Thyroid gland (tissue), 4 donors: ENCODE results near the gene ACTRT2. TPM values are rescaled to one million over a fixed set of nuclear protein-coding genes. Genes with fewer than 3 reads are reported as not detected.

Experiments
- DNase-seq, 2 donors: peaks; one replicate each; pipeline ENCODE4 v3.0.0-alpha.2; 2019
- H3K27ac ChIP-seq, 3 donors: fragments of 200-600 bp; sonication (generic); 1 replicate in 2 of 3; 2 replicates in 1 of 3; pipeline ENCODE4 v1.5.1; 2016 to 2019; ENCODE audit warnings: mild to moderate bottlenecking in 1 of 3, moderate library complexity in 1 of 3
- H3K27me3 ChIP-seq: fragments of 200-600 bp; sonication (generic); one replicate; pipeline ENCODE4 v1.5.1; 2019
- H3K36me3 ChIP-seq, 2 donors: fragments of 200-600 bp; sonication (generic); one replicate each; pipeline ENCODE4 v1.5.1; 2016 to 2019
- H3K4me1 ChIP-seq, 2 donors: fragments of 200-600 bp; sonication (generic); one replicate each; pipeline ENCODE4 v1.5.1; 2017 to 2019
- H3K4me3 ChIP-seq, 3 donors: fragments of 200-600 bp; sonication (generic); replicated peaks in 1 of 3; 1 replicate in 2 of 3; 2 replicates in 1 of 3; pipeline ENCODE4 v1.5.1; 2016; ENCODE audit warnings: mild to moderate bottlenecking in 1 of 3
- H3K9me3 ChIP-seq: fragments of 200-600 bp; sonication (generic); one replicate; pipeline ENCODE4 v1.5.1; 2017
- POLR2A ChIP-seq, 2 donors: fragments of 450-650 bp; IDR thresholded peaks; one replicate each; pipeline ENCODE4 v1.6.1; 2017; ENCODE audit warnings: antibody characterized with exemption in 2 of 2, mild to moderate bottlenecking in 2 of 2, moderate library complexity in 1 of 2
- WGBS, 2 donors: methylation state at CpG; one replicate each; pipeline ENCODE4 v1.1.5; 2017; 5-methylcytosine and 5-hydroxymethylcytosine counted together
- intact Hi-C: fragments of 100-400 bp; cut with DNase I; formaldehyde crosslinking; loops from one replicate; pipeline ENCODE4 v1.15.1; 2023
- total RNA-seq, 4 donors: library from RNA; depleted of rRNA; stranded (reverse); fragments of >200 nt; gene quantifications; one replicate each; pipeline ENCODE4 v1.2.3, GENCODE V29; 2016
- TF ChIP-seq, protein P1 (sequence below), 6 experiments: fragments of 200-600 bp in 3 of 6; fragments of 450-650 bp in 3 of 6; sonication (generic) in 3 of 6; IDR thresholded peaks; one replicate each; pipeline ENCODE4 v1.5.1; 2016 to 2019; ENCODE audit warnings: antibody characterized with exemption in 6 of 6, mild to moderate bottlenecking in 2 of 6, inconsistent platforms in 1 of 6, moderate library complexity in 1 of 6

ACTRT2 gene
- total RNA-seq, 4 donors from 2014 or later: 0.67 TPM; not detected in 3

DNA sequence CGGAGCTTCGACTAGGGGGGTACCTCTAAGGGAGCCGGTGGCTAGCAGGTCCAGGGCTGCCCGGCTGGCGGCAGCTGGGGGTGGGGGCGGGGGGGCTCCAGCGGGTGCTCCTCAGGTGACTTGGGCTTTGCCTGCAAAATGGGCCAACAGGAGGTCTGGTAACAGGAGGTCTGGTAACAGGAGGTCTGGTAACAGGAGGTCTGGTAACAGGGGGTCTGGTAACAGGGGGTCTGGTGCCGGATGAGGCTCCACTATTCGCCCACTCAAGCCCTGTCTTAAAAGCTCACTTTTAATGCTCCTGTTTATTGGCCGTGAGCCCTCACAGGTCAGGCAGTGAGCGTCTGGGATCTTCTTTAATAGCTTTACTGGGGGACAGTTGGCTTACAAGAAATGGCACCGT lies 40.4 kb upstream of the ACTRT2 start:
- TF ChIP-seq, protein P1, sequence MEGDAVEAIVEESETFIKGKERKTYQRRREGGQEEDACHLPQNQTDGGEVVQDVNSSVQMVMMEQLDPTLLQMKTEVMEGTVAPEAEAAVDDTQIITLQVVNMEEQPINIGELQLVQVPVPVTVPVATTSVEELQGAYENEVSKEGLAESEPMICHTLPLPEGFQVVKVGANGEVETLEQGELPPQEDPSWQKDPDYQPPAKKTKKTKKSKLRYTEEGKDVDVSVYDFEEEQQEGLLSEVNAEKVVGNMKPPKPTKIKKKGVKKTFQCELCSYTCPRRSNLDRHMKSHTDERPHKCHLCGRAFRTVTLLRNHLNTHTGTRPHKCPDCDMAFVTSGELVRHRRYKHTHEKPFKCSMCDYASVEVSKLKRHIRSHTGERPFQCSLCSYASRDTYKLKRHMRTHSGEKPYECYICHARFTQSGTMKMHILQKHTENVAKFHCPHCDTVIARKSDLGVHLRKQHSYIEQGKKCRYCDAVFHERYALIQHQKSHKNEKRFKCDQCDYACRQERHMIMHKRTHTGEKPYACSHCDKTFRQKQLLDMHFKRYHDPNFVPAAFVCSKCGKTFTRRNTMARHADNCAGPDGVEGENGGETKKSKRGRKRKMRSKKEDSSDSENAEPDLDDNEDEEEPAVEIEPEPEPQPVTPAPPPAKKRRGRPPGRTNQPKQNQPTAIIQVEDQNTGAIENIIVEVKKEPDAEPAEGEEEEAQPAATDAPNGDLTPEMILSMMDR (IDR thresholded peaks at IDR 0.05): no peak
- Histone ChIP-seq H3K4me3 (no peak overlapping the region), H3K27ac (no peak overlapping the region), H3K27me3 (no peaks in the 10 kb centered on the region), H3K4me1 (no peaks in the 10 kb centered on the region), H3K9me3 (no peaks in the 10 kb centered on the region), H3K36me3 (no peaks in the 10 kb centered on the region)
- intact Hi-C loops: no loop called here
- no peak for DNase-seq
- 66 to 69% methylated on average over 8 to 11 of the region's 12 CpGs for WGBS, 2 donors

DNA sequence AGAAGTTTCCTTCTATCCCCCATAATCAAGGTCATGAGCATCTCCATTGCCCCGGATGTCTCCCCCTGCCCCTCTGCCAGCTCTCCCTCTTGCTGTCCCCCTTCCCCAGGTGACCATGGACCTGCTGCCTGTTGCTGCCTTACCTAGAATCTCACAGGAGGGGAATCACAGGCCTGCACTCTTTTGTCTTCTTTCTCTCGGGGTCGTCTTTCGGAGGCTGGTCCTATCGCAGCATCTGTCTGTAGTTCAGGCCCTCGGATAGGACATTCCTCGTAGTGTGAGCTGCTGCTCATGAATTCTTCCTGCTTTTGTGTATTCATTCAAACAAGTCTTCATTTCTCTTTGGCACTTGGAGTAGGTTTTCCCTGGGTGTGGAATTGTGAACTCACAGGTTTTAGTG lies 39.9 kb upstream of the ACTRT2 start:
- 68 to 69% methylated on average over 7 of the region's 7 CpGs for WGBS, 2 donors
- Histone ChIP-seq H3K27me3 (no peaks in the 10 kb centered on the region), H3K4me3 (no peak overlapping the region), H3K4me1 (no peaks in the 10 kb centered on the region), H3K9me3 (no peaks in the 10 kb centered on the region), H3K36me3 (no peaks in the 10 kb centered on the region), H3K27ac (no peak overlapping the region)
- intact Hi-C loops: no loop called here
- DNase-seq: no peak
- TF ChIP-seq, protein P1 (IDR thresholded peaks at IDR 0.05): no peak
- TF ChIP-seq POLR2A (IDR thresholded peaks at IDR 0.05): no peak

DNA sequence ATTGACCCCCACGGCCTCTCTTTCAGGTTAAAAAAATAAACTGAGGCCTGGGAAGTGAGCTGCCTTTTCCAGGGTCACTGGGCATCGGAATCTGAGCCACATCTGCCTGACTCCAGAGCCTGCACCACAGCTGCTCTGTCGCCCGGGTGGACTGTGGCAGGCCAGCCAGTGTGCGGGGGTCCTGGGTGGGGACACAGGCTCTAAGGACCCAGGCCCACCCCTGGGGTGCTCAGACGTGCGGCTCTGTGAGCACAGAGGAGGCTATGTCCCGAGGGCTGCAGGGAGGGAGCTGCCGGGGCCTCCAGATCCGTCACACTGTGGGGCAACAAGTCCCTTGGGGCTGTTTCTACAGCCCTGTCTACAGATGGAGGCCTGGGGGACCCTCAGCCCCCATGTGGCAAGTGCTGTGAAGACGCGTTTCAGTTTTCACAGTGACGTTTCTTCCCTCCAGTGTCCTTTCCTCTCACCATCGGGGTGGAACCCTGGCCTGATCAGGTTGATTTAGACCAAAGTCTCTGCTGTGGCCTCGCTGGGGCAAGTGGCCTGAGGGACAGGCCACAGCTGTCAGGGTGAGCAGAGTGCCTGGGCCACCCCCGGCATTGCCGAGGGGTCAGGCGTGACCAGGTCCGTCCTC lies 39.2 kb upstream of the ACTRT2 start:
- Histone ChIP-seq H3K4me3 (no peak overlapping the region), H3K4me1 (no peaks in the 10 kb centered on the region), H3K9me3 (no peaks in the 10 kb centered on the region), H3K36me3 (no peaks in the 10 kb centered on the region), H3K27ac (no peak overlapping the region), H3K27me3 (no peaks in the 10 kb centered on the region)
- no peak for DNase-seq
- intact Hi-C loops: no loop called here
- no peak for TF ChIP-seq POLR2A (IDR thresholded peaks at IDR 0.05)
- TF ChIP-seq, protein P1 (IDR thresholded peaks at IDR 0.05): no peak
- WGBS, 2 donors: 78 to 83% methylated on average over 12 to 17 of the region's 19 CpGs

- Histone ChIP-seq H3K4me1 (no peaks in the 10 kb centered on the region), H3K27ac (no peak overlapping the region), H3K27me3 (no peaks in the 10 kb centered on the region), H3K4me3 (no peak overlapping the region), H3K36me3 (no peaks in the 10 kb centered on the region), H3K9me3 (no peaks in the 10 kb centered on the region)
- TF ChIP-seq, protein P1 (IDR thresholded peaks at IDR 0.05): no peak
- TF ChIP-seq POLR2A (IDR thresholded peaks at IDR 0.05): no peak
- DNase-seq: peak; percentile 8 to 17
- 51 to 72% methylated on average over 15 to 18 of the region's 30 CpGs for WGBS, 2 donors
- intact Hi-C loops: no loop called here
These were observed 38.5 kb upstream of the ACTRT2 start for GRCh38 chr1:2982615-2983318.

DNA sequence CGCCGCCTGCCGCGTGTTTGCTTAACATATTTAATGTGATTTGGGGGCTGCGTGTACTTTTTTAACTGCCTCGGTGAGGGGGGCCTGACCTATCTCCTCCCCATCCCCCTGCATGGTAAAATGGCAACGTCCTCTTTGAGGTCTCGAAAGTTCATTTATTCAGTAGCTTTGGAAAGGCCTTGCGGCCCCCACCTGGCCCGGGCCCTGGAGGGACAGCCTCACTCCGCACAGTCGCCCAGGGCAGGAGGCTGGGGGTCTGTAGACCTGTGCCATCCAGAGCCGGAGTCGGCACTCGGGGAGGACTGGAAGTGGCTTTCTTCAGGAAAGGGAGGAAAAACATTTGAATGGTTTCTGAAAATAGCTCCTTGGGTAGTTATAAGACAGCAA lies 38.0 kb upstream of the ACTRT2 start:
- Histone ChIP-seq H3K9me3 (no peaks in the 10 kb centered on the region), H3K27me3 (no peaks in the 10 kb centered on the region), H3K4me3 (no peak overlapping the region), H3K36me3 (no peaks in the 10 kb centered on the region), H3K4me1 (no peaks in the 10 kb centered on the region), H3K27ac (no peak overlapping the region)
- no peak for DNase-seq
- intact Hi-C loops: no loop called here
- 75 to 76% methylated on average over 15 of the region's 15 CpGs for WGBS, 2 donors
- TF ChIP-seq, protein P1 (IDR thresholded peaks at IDR 0.05): no peak
- no peak for TF ChIP-seq POLR2A (IDR thresholded peaks at IDR 0.05)
